HG03103 (cell line): ENCODE results near the gene WTAP.
"Not testable (repeated sequence)": the region's sequence is repeated elsewhere in the genome, so short reads cannot be mapped to it uniquely, and the experiment has no call there.

ENCODE experiments used
- ATAC-seq: cut with Tn5 transposase; IDR thresholded peaks from one replicate; pipeline ENCODE4 v1.9.1; 2021; ENCODE audit warnings: low read depth; ENCODE audit not compliant: unreplicated experiment

The WTAP gene

DNA sequence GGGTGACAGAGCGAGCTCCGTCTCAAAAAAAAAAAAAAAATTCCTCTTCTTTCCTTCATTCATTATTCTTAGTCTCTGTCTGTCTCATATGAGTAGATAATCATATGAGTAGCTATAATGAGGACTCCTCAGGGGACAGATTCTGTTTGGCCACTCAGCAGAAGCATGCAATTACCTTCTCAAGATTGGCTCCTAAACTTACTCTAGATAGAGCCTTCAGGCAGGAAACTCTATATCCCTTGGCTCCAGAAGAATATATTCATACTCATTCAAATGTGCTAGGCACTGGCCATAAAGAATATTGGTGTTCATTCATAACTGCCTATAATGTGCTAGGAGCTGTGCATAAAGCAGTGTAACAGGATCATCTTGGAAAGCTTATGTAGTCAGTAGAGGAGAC is 32.3 kb downstream of the WTAP start:
- ATAC-seq, result no peak

GRCh38 chr6:159760602-159761057 is 33.3 kb downstream of the WTAP start:
- no peak for ATAC-seq

GRCh38 chr6:159761129-159761872 is 34.0 kb downstream of the WTAP start:
- peak; percentile 1 for ATAC-seq

DNA sequence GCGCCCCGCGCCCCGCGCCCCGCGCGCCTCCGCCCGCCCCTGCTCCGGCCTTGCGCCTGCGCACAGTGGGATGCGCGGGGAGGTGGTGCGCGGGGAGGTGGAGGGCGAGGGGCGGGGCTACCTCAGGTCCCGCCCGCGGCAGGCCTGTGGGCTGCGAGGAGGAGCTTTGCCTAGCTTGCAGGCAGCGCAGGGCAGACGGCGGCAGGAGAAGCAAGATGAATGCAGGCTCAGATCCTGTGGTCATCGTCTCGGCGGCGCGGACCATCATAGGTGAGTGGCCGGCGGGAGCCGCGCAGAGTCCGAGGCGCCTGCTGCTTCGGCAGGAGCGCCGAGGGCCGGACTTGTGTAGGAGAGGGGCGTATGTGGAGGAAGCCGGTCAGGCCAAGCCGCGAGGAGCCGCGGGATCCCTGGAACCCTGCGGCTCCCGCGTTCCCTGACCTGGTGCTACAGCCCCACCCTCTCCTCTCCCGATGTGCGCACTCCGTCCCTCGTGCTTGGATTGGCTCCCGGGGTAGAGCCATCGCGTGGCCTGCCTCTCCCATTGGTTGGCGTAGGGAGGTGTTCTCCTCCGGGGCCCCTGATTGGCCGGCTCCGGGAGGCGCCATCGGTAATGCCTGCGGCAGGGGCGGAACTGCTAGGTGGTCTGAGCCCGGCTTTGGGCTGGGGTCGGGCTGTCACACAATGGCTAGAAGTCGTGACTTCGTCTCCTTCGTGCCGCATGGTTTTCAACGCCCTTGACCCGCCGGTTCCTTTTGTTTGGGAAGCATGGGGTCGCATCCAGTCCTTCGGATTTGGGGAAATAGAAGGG is 34.8 kb downstream of the WTAP start, which contains the start of gene ACAT2:
TSS of gene ACAT2 (plus strand) at position 173 of the 808 bp plus-strand sequence. CDS start at position 216, 43 bp downstream.
- peak; percentile 96 for ATAC-seq

- ATAC-seq, result no peak
These were observed 35.5 kb downstream of the WTAP start for GRCh38 chr6:159762681-159763293.

GRCh38 chr6:159766906-159767305 is 39.6 kb downstream of the WTAP start:
- no peak for ATAC-seq

GRCh38 chr6:159769470-159769869 is 42.2 kb downstream of the WTAP start:
- no peak for ATAC-seq

GRCh38 chr6:159772196-159772595 is 44.9 kb downstream of the WTAP start:
- ATAC-seq, result no peak

- no peak for ATAC-seq
These were observed 50.1 kb downstream of the WTAP start for GRCh38 chr6:159777240-159777904.

- ATAC-seq, result no peak
These were observed 50.8 kb downstream of the WTAP start for GRCh38 chr6:159778131-159778530.

DNA sequence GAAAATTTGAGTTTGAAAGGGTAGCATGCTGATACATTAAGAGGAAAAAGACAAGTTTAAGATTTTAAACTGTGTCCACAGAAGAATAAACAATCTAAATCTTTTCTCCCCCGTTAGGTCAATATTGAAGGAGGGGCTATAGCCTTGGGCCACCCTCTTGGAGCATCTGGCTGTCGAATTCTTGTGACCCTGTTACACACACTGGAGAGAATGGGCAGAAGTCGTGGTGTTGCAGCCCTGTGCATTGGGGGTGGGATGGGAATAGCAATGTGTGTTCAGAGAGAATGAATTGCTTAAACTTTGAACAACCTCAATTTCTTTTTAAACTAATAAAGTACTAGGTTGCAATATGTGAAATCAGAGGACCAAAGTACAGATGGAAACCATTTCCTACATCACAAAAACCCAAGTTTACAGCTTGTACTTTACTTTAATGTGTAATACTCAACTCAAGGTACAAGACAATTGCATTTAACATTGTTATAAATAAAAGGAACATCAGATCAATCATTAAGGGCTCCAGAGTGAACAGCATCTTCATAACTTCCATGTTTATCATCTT is 51.3 kb downstream of the WTAP start:
- no peak for ATAC-seq

GRCh38 chr6:159788276-159788675 is 61.0 kb downstream of the WTAP start:
- ATAC-seq, result no peak

- ATAC-seq, result peak; percentile 0
These were observed 61.6 kb downstream of the WTAP start for GRCh38 chr6:159788753-159789376.

DNA sequence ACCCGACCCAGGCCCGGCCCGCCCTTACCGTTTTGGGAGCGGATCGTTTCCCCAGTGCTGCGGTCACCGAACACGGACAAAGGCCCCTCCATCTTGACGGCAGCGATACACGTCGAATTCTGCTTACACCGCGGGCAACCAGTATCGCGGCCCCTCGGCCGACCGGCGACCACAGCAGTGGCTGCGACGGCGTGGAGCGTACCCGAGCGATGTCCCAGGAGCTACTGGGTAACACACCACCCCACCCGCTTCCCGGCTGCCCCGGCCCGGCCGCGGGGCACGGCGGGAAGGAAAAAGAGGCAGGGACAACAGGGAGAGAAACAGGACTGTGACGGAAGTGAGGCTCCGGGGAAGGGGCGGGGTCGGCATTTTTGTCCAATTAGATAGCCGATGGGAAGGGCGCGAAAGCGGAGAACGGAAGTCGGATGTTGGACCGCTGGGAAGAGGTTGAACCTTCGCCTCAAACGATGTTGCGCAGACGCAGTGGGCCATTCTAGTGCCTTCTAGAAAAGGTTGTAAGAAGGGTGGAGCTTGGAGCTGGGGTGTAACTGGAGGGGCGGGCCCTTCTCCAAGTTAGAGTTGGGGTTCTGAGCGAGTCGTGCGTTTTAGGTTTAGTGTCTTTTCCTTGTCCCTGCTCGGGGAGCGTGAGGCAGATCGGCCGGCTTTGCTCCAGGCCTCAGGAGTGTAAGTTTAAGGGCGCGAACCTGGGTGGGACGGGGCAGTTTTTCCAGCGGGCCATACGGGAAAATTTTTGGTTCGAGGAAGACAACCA is 62.3 kb downstream of the WTAP start, which contains the start of gene TCP1:
TSS of gene TCP1 (minus strand) at position 226 of the 772 bp plus-strand sequence. CDS start at position 92, 134 bp downstream.
- ATAC-seq, result peak; percentile 54

GRCh38 chr6:159790149-159790955 is 63.0 kb downstream of the WTAP start, which contains the start of gene MRPL18:
TSS of gene MRPL18 (plus strand) at chr6:159790467. CDS start at chr6:159790588, 121 bp downstream.
- ATAC-seq, result peak; percentile 86

GRCh38 chr6:159790956-159791598 is 63.8 kb downstream of the WTAP start:
- ATAC-seq, result no peak

DNA sequence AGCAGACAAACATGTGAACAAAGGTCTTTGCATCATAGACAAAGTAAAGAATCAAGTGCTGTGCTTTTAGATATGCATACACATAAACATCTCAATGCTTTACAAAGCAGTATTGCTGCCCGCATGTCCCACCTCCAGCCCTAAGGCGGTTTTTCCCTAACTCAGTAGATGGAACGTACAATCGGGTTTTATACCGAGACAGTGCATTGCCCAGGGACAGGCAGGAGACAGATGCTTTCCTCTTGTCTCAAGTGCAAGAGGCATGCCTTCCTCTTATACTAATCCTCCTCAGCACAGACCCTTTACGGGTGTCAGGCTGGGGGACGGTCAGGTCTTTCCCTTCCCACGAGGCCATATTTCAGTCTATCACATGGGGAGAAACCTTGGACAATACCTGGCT is 67.7 kb downstream of the WTAP start:
- not testable (repeated sequence) for ATAC-seq

DNA sequence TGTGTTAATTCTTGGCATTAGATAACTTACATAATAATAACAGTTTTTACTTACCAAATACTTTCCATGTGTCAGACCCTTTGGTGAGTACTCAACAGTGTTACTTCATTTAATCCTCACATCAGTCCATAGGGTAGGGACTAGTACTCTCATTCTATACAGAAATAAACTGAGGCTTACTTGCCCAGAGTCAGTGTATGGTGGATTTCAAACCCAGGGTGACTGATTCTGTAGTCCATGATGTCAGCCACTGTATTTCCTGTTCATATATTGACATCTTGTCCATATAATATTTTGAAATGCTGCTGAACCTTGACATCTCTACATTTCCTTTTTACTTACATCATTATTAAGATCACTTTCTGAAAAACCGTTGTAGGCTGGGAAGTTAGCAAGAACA is 70.2 kb downstream of the WTAP start:
- no peak for ATAC-seq
